Neural cell (in vitro differentiated cells): Measurements from ENCODE around the gene APOC3. TPM values are rescaled to one million over a fixed set of nuclear protein-coding genes. Genes with fewer than 3 reads are reported as not detected.

Experiments used
- H2AFZ ChIP-seq: fragments of 200-600, 300-800 bp; sonication (generic), shearing (Covaris generic); 2 replicates; pipeline ENCODE4 v1.6.0; 2014; ENCODE audit warnings: low read depth, mild to moderate bottlenecking, antibody characterized with exemption, low read length, moderate library complexity
- H3F3A ChIP-seq: fragments of 200-600 bp; shearing (Covaris generic); 2 replicates; pipeline ENCODE4 v1.6.1; 2016; ENCODE audit warnings: mild to moderate bottlenecking, moderate library complexity, mixed read lengths, antibody characterized with exemption, low read length; ENCODE audit not compliant: insufficient read depth, poor library complexity, severe bottlenecking
- H3K27ac ChIP-seq: fragments of 200-600, 300-800 bp; sonication (generic), shearing (Covaris generic); 2 replicates; pipeline ENCODE4 v1.5.1; 2014; ENCODE audit warnings: mild to moderate bottlenecking, low read length, moderate library complexity
- H3K27me3 ChIP-seq: fragments of 300-800, 200-600 bp; sonication (generic), shearing (Covaris generic); 2 replicates; pipeline ENCODE4 v1.6.0; 2014; ENCODE audit warnings: mild to moderate bottlenecking, low read depth, low read length, moderate library complexity; ENCODE audit not compliant: insufficient read depth
- H3K36me3 ChIP-seq: fragments of 300-800, 200-600 bp; sonication (generic), shearing (Covaris generic); 2 replicates; pipeline ENCODE4 v1.5.1; 2014; ENCODE audit warnings: mild to moderate bottlenecking, antibody characterized with exemption, low read length, moderate library complexity; ENCODE audit not compliant: insufficient read depth
- H3K4me2 ChIP-seq: fragments of 300-800, 200-600 bp; sonication (generic), shearing (Covaris generic); 2 replicates; pipeline ENCODE4 v1.6.0; 2014; ENCODE audit warnings: mild to moderate bottlenecking, low read length
- H3K4me3 ChIP-seq: fragments of 300-800, 200-600 bp; sonication (generic), shearing (Covaris generic); 2 replicates; pipeline ENCODE4 v1.5.1; 2014; ENCODE audit warnings: mild to moderate bottlenecking, low read length, moderate library complexity
- H3K79me2 ChIP-seq: fragments of 200-600 bp; shearing (Covaris generic); replicated peaks from 2 replicates; pipeline ENCODE4 v1.6.0; 2014; ENCODE audit warnings: mild to moderate bottlenecking, low read length, moderate library complexity; ENCODE audit not compliant: insufficient read depth
- H3K9ac ChIP-seq: fragments of 300-800, 200-600 bp; sonication (generic), shearing (Covaris generic); 2 replicates; pipeline ENCODE4 v1.6.1; 2016; ENCODE audit warnings: mild to moderate bottlenecking, low read length, mixed read lengths
- H3K9me2 ChIP-seq: fragments of 200-600 bp; shearing (Covaris generic); 2 replicates; pipeline ENCODE4 v1.6.1; 2016; ENCODE audit warnings: mild to moderate bottlenecking, low read length, mixed read lengths; ENCODE audit not compliant: insufficient read depth
- H3K9me3 ChIP-seq: fragments of 200-600, 300-800 bp; sonication (generic), shearing (Covaris generic); 2 replicates; pipeline ENCODE4 v1.6.1; 2016; ENCODE audit warnings: mild to moderate bottlenecking, mixed run types, low read length, moderate library complexity, mixed read lengths
- H4K20me1 ChIP-seq: fragments of 200-600 bp; shearing (Covaris generic); 2 replicates; pipeline ENCODE4 v1.6.1; 2016; ENCODE audit warnings: mild to moderate bottlenecking, mixed run types; ENCODE audit not compliant: insufficient read depth
- EP300 ChIP-seq: fragments of 450-650 bp; conservative IDR thresholded peaks from 2 replicates; pipeline ENCODE4 v1.6.1; 2014; ENCODE audit warnings: antibody characterized with exemption, mild to moderate bottlenecking, moderate library complexity; ENCODE audit not compliant: poor library complexity, severe bottlenecking
- EZH2 ChIP-seq: fragments of 200-600, 300-800 bp; shearing (Covaris generic), sonication (generic); IDR thresholded peaks from 2 replicates; pipeline ENCODE4 v1.6.1; 2014; ENCODE audit warnings: antibody characterized with exemption, low read length, borderline replicate concordance, mild to moderate bottlenecking; ENCODE audit not compliant: insufficient read depth, poor library complexity, severe bottlenecking
- MXI1 ChIP-seq: fragments of 450-650 bp; conservative IDR thresholded peaks from 2 replicates; pipeline ENCODE4 v1.6.1; 2014; ENCODE audit warnings: antibody characterized with exemption, mild to moderate bottlenecking; ENCODE audit not compliant: poor library complexity, severe bottlenecking
- POLR2AphosphoS5 ChIP-seq: IDR thresholded peaks from 2 replicates; pipeline ENCODE4 v1.6.1; 2012
- RAD21 ChIP-seq: fragments of 450-650 bp; conservative IDR thresholded peaks from 2 replicates; pipeline ENCODE4 v1.6.1; 2014; ENCODE audit warnings: antibody characterized with exemption, mild to moderate bottlenecking, moderate library complexity
- SMC3 ChIP-seq: fragments of 450-650 bp; conservative IDR thresholded peaks from 2 replicates; pipeline ENCODE4 v1.6.1; 2014; ENCODE audit warnings: antibody characterized with exemption, mild to moderate bottlenecking, moderate library complexity; ENCODE audit not compliant: poor library complexity
- TAF1 ChIP-seq: IDR thresholded peaks from 2 replicates; pipeline ENCODE4 v1.6.1; 2012; ENCODE audit warnings: low read depth
- polyA plus RNA-seq: library from polyadenylated mRNA; depleted of rRNA; stranded (reverse); fragments of >200 nt; gene quantifications from 2 replicates; pipeline ENCODE4 v1.2.3, GENCODE V29; 2014
- TF ChIP-seq, protein P1 (sequence below): IDR thresholded peaks from 2 replicates; pipeline ENCODE4 v1.6.1; 2012; ENCODE audit warnings: borderline replicate concordance
- TF ChIP-seq, protein P2 (sequence below): fragments of 450-650 bp; IDR thresholded peaks from 2 replicates; pipeline ENCODE4 v1.5.1; 2014; ENCODE audit warnings: antibody characterized with exemption, mild to moderate bottlenecking, moderate library complexity; ENCODE audit not compliant: poor library complexity, severe bottlenecking

APOC3 gene
- polyA plus RNA-seq, 1 donor from 2014 or later, result not detected

DNA sequence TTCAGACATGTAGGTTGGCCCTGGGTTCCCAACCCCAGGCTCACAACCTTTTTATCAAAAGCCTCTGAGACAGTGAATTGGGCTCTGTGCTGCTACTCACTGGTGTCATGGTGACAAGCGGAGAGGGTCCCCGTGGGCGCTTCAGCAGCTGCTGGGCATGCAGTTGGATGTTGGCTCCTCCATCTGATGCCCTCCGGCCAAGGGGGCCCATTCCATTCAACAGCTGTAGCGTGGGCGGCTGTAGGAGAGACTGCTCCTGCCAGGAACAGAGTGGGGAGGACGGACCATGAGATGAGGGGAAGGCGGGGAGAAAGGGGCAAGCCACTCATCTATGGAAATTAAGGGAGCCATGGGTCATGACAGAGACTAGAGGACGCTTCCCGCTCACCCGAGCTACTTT, 43.7 kb downstream of the APOC3 start:
- no peak overlapping the region for H3K27ac ChIP-seq
- H3K36me3 ChIP-seq, result peaks cover 5% of the 10 kb centered on the region
- TF ChIP-seq, protein P1, sequence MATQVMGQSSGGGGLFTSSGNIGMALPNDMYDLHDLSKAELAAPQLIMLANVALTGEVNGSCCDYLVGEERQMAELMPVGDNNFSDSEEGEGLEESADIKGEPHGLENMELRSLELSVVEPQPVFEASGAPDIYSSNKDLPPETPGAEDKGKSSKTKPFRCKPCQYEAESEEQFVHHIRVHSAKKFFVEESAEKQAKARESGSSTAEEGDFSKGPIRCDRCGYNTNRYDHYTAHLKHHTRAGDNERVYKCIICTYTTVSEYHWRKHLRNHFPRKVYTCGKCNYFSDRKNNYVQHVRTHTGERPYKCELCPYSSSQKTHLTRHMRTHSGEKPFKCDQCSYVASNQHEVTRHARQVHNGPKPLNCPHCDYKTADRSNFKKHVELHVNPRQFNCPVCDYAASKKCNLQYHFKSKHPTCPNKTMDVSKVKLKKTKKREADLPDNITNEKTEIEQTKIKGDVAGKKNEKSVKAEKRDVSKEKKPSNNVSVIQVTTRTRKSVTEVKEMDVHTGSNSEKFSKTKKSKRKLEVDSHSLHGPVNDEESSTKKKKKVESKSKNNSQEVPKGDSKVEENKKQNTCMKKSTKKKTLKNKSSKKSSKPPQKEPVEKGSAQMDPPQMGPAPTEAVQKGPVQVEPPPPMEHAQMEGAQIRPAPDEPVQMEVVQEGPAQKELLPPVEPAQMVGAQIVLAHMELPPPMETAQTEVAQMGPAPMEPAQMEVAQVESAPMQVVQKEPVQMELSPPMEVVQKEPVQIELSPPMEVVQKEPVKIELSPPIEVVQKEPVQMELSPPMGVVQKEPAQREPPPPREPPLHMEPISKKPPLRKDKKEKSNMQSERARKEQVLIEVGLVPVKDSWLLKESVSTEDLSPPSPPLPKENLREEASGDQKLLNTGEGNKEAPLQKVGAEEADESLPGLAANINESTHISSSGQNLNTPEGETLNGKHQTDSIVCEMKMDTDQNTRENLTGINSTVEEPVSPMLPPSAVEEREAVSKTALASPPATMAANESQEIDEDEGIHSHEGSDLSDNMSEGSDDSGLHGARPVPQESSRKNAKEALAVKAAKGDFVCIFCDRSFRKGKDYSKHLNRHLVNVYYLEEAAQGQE, result no peak
- TF ChIP-seq RAD21, result no peak
- TF ChIP-seq EZH2, result no peak
- no peak for TF ChIP-seq SMC3
- TF ChIP-seq TAF1, result no peak
- no peak for TF ChIP-seq EP300
- TF ChIP-seq POLR2AphosphoS5, result no peak
- TF ChIP-seq, protein P2, sequence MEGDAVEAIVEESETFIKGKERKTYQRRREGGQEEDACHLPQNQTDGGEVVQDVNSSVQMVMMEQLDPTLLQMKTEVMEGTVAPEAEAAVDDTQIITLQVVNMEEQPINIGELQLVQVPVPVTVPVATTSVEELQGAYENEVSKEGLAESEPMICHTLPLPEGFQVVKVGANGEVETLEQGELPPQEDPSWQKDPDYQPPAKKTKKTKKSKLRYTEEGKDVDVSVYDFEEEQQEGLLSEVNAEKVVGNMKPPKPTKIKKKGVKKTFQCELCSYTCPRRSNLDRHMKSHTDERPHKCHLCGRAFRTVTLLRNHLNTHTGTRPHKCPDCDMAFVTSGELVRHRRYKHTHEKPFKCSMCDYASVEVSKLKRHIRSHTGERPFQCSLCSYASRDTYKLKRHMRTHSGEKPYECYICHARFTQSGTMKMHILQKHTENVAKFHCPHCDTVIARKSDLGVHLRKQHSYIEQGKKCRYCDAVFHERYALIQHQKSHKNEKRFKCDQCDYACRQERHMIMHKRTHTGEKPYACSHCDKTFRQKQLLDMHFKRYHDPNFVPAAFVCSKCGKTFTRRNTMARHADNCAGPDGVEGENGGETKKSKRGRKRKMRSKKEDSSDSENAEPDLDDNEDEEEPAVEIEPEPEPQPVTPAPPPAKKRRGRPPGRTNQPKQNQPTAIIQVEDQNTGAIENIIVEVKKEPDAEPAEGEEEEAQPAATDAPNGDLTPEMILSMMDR, result no peak
- TF ChIP-seq MXI1, result no peak

DNA sequence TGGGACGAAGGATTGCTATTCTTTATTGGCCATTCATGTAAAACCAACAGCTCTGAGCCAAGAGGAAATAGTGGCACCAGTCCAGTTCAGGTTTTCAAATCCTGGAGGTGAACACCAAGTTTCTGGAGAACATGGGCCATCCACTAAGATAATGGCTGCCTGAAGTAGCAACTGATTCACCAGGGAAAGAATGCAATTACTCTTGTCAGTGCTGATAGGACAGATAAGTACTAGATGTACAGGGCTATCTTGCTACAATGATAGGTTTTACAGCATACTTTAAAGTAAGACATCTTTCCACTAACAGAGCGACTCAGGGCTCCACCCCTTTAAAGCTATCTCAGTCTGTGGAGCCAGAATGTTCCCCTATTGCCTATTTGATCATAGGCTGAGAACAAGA, 44.5 kb downstream of the APOC3 start:
- no peak overlapping the region for H3K9ac ChIP-seq
- H3K36me3 ChIP-seq, result peaks cover 5% of the 10 kb centered on the region
- no peak overlapping the region for H2AFZ ChIP-seq
- no peaks in the 10 kb centered on the region for H3F3A ChIP-seq
- H3K27me3 ChIP-seq, result no peaks in the 10 kb centered on the region
- H3K27ac ChIP-seq, result no peak overlapping the region
- no peak overlapping the region for H3K4me2 ChIP-seq
- H3K79me2 ChIP-seq, result no peaks in the 10 kb centered on the region
- H3K9me2 ChIP-seq, result no peaks in the 10 kb centered on the region
- TF ChIP-seq, protein P2, result no peak
- TF ChIP-seq SMC3, result no peak
- no peak for TF ChIP-seq EZH2
- TF ChIP-seq, protein P1, result no peak
- TF ChIP-seq RAD21, result no peak
- no peak for TF ChIP-seq POLR2AphosphoS5
- H3K9me3 ChIP-seq, result no peaks in the 10 kb centered on the region
- no peaks in the 10 kb centered on the region for H4K20me1 ChIP-seq
- no peak overlapping the region for H3K4me3 ChIP-seq

More for the DNA sequence above, 43.7 kb downstream of the APOC3 start:
- H3K4me2 ChIP-seq, result no peak overlapping the region
- no peaks in the 10 kb centered on the region for H3F3A ChIP-seq
- no peaks in the 10 kb centered on the region for H3K9me2 ChIP-seq
- no peaks in the 10 kb centered on the region for H3K9me3 ChIP-seq
- H2AFZ ChIP-seq, result no peak overlapping the region
- H3K79me2 ChIP-seq, result no peaks in the 10 kb centered on the region
- H3K4me3 ChIP-seq, result no peak overlapping the region
- no peaks in the 10 kb centered on the region for H3K27me3 ChIP-seq
- no peak overlapping the region for H3K9ac ChIP-seq
- H4K20me1 ChIP-seq, result no peaks in the 10 kb centered on the region
